Natural killer cell (primary cell): Measurements from ENCODE around the gene ENPP7. TPM values are rescaled to one million over a fixed set of nuclear protein-coding genes. Genes with fewer than 3 reads are reported as not detected.

Experiments used
- ATAC-seq, 3 donors: fragments of 150-1000 bp in 2 of 3; fragments of 200-7000 bp in 1 of 3; cut with Tn5 transposase; 1 replicate in 1 of 3; 2 replicates in 2 of 3; pipeline ENCODE4 v1.10.0; 2021; ENCODE audit warnings: mild to moderate bottlenecking in 2 of 3, moderate library complexity in 2 of 3
- DNase-seq, 2 donors: peaks; one replicate each; pipeline versions ENCODE4 v3.0.0 to v3.0.0-alpha.2; 2013 to 2021; ENCODE audit warnings: mixed read lengths in 1 of 2
- H3K27ac ChIP-seq: one replicate; pipeline ENCODE4 v1.5.1; 2013; ENCODE audit warnings: mild to moderate bottlenecking, low read length
- H3K27me3 ChIP-seq: one replicate; pipeline ENCODE4 v1.6.1; 2013; ENCODE audit warnings: low read length; ENCODE audit not compliant: control insufficient read depth, insufficient read depth
- H3K36me3 ChIP-seq: one replicate; pipeline ENCODE4 v1.6.1; 2013; ENCODE audit warnings: low read length; ENCODE audit not compliant: control insufficient read depth, insufficient read depth
- H3K4me1 ChIP-seq: one replicate; pipeline ENCODE4 v1.6.1; 2013; ENCODE audit warnings: low read length; ENCODE audit not compliant: control insufficient read depth, insufficient read depth
- H3K4me3 ChIP-seq: one replicate; pipeline ENCODE4 v1.5.1; 2013; ENCODE audit warnings: low read length
- H3K9me3 ChIP-seq: one replicate; pipeline ENCODE4 v1.6.1; 2013; ENCODE audit warnings: low read length; ENCODE audit not compliant: control insufficient read depth, insufficient read depth
- H3K27ac Mint-ChIP-seq, 2 donors: one replicate each; pipeline ENCODE4 v1.8.0; 2022; ENCODE audit warnings: mild to moderate bottlenecking in 2 of 2, mixed read lengths in 2 of 2, moderate library complexity in 1 of 2
- H3K27me3 Mint-ChIP-seq, 2 donors: one replicate each; pipeline ENCODE4 v1.8.0; 2022; ENCODE audit warnings: low read depth in 2 of 2, mixed read lengths in 2 of 2
- H3K36me3 Mint-ChIP-seq: one replicate; pipeline ENCODE4 v1.8.0; 2022; ENCODE audit warnings: mixed read lengths
- H3K4me1 Mint-ChIP-seq, 2 donors: one replicate each; pipeline ENCODE4 v1.8.0; 2022; ENCODE audit warnings: mixed read lengths in 2 of 2
- H3K4me3 Mint-ChIP-seq: one replicate; pipeline ENCODE4 v1.8.0; 2022; ENCODE audit warnings: mild to moderate bottlenecking, moderate library complexity, mixed read lengths
- H3K9me3 Mint-ChIP-seq, 2 donors: one replicate each; pipeline ENCODE4 v1.8.0; 2022; ENCODE audit warnings: mixed read lengths in 2 of 2
- CTCF ChIP-seq: fragments of 200-600 bp; IDR thresholded peaks from one replicate; pipeline ENCODE4 v1.8.0; 2022; ENCODE audit warnings: antibody characterized with exemption
- WGBS: methylation state at CpG from one replicate; pipeline ENCODE4 v1.1.7; 2013; ENCODE audit warnings: missing lambda C conversion rate; ENCODE audit not compliant: insufficient coverage; 5-methylcytosine and 5-hydroxymethylcytosine counted together
- intact Hi-C: fragments of 100-400 bp; cut with micrococcal nuclease; formaldehyde crosslinking; loops from one replicate; pipeline ENCODE4 v1.14.2; 2022
- total RNA-seq, 4 donors: library from RNA; stranded (reverse); fragments of 120-200 nt in 1 of 4; gene quantifications; one replicate each; pipeline versions ENCODE4 v1.2.3 to v1.2.4, GENCODE V29; 2013 to 2022

Gene ENPP7
- total RNA-seq, 3 donors from 2014 or later (not counting 1 experiment from before 2014, with no cell fraction given) = 0.95 TPM; not detected in 2

DNA sequence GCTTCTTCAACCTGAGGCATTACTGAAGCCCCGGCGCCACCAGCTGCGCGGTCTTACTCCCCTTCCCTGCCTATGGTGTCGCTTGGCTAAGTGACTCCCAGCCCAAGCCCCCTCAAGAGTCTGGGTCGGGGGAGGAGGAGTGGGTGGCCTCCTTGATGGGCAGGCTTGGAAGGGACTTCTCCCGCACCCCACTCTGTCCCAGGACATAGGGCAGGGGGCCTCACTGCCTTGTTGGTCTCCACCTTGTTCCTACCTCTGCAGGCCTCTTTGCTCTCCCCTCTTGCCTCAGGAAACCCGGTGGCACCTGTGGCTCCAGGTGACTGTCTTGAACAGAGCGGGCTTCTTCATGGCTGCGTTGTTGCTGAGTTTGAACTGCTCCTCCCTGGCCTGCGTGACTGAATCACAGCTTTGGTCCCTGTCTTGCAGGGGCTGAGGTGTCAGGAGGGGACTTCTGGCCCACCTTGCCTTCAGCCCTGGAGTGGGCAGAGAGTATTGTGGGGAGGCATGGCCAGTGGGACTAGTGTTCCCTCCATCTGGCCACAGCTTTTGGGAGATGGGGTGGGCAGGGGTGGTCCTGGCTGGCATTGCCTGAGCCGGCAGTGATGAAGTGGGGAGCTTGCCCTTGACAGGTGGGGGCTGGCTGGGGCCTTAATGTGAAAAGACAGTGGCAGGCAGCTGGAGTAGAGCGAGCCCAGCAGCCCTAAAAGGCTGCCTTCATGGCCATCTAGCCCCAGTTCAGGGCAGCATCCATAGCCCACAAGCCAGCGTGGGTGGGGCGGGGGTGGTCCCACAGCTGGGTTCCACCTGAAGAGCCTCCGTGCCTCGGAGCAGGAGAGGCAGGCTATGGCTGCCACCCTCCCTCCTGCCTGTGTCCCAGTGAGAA lies 54.5 kb downstream of the ENPP7 start:
- Mint-ChIP-seq H3K36me3 (no peaks in the 10 kb centered on the region), H3K9me3 (no peaks in the 10 kb centered on the region), H3K27me3 (peaks cover 64 to 65% of the 10 kb centered on the region in 2 donors), H3K4me3 (no peak overlapping the region), H3K4me1 (peaks cover 0 to 7% of the 10 kb centered on the region in 2 donors), H3K27ac (no peak overlapping the region)
- Histone ChIP-seq H3K36me3 (no peaks in the 10 kb centered on the region), H3K27me3 (peaks cover 37% of the 10 kb centered on the region), H3K9me3 (no peaks in the 10 kb centered on the region), H3K27ac (no peak overlapping the region), H3K4me1 (peaks cover 10% of the 10 kb centered on the region), H3K4me3 (no peak overlapping the region)
- 95% methylated on average over 17 of the region's 17 CpGs for WGBS
- intact Hi-C loops = loop anchor here (10.0 kb wide), 1 partner anchor 130 kb away; no protein-coding TSS in a partner anchor
- ATAC-seq (no peak), DNase-seq (no peak)
- TF ChIP-seq CTCF = no peak

GRCh38 chr17:79785900-79786810 lies 55.4 kb downstream of the ENPP7 start:
- no peaks in the 10 kb centered on the region for H3K36me3 ChIP-seq
- no peak overlapping the region for H3K4me3 Mint-ChIP-seq
- TF ChIP-seq CTCF = no peak
- H3K27ac ChIP-seq = no peak overlapping the region
- DNase-seq (no peak), ATAC-seq (no peak)
- 90% methylated on average over 15 of the region's 15 CpGs for WGBS
- peaks cover 42% of the 10 kb centered on the region for H3K27me3 ChIP-seq
- H3K4me1 Mint-ChIP-seq = peaks cover 0 to 7% of the 10 kb centered on the region in 2 donors
- H3K4me1 ChIP-seq = peaks cover 19% of the 10 kb centered on the region
- H3K36me3 Mint-ChIP-seq = no peaks in the 10 kb centered on the region
- no peak overlapping the region for H3K27ac Mint-ChIP-seq
- H3K27me3 Mint-ChIP-seq = peaks cover 55 to 56% of the 10 kb centered on the region in 2 donors
- no peaks in the 10 kb centered on the region for H3K9me3 ChIP-seq
- no peaks in the 10 kb centered on the region for H3K9me3 Mint-ChIP-seq
- intact Hi-C loops = loop anchor here (10.0 kb wide), 1 partner anchor 129 kb away; no protein-coding TSS in a partner anchor
- H3K4me3 ChIP-seq = no peak overlapping the region

GRCh38 chr17:79786930-79787643 lies 56.3 kb downstream of the ENPP7 start:
- ATAC-seq = no peak
- Histone ChIP-seq H3K9me3 (no peaks in the 10 kb centered on the region), H3K4me1 (peaks cover 26% of the 10 kb centered on the region), H3K36me3 (no peaks in the 10 kb centered on the region), H3K27ac (no peak overlapping the region), H3K4me3 (no peak overlapping the region), H3K27me3 (peaks cover 44% of the 10 kb centered on the region)
- Mint-ChIP-seq H3K36me3 (no peaks in the 10 kb centered on the region), H3K27me3 (peaks cover 46 to 53% of the 10 kb centered on the region in 2 donors), H3K9me3 (no peaks in the 10 kb centered on the region), H3K4me3 (no peak overlapping the region), H3K27ac (no peak overlapping the region), H3K4me1 (peaks cover 0 to 2% of the 10 kb centered on the region in 2 donors)
- 91% methylated on average over 10 of the region's 12 CpGs for WGBS
- no peak for TF ChIP-seq CTCF
- intact Hi-C loops = loop anchor here (10.0 kb wide), 1 partner anchor 128 kb away; no protein-coding TSS in a partner anchor
- no peak for DNase-seq
